Liver (tissue), 10 donors: ENCODE results near the gene GDPD5. TPM values are rescaled to one million over a fixed set of nuclear protein-coding genes. Genes with fewer than 3 reads are reported as not detected.
A peak's percentile ranks its signal among the peaks of the same experiment; 100 is the strongest.

ENCODE experiments used
- DNase-seq: peaks from one replicate; pipeline ENCODE4 v3.0.0-alpha.2; 2017; ENCODE audit warnings: low spot score
- H3K27ac ChIP-seq, 2 donors: one replicate each; pipeline ENCODE4 v1.7.0; 2013; ENCODE audit warnings: inconsistent platforms in 2 of 2, low read length in 2 of 2, control low read depth in 1 of 2, low read depth in 1 of 2, mild to moderate bottlenecking in 1 of 2
- H3K27me3 ChIP-seq, 4 donors: one replicate each; pipeline versions ENCODE4 v1.6.1 to v1.7.0; 2013; ENCODE audit warnings: low read length in 3 of 4, inconsistent platforms in 1 of 4, mild to moderate bottlenecking in 1 of 4, moderate library complexity in 1 of 4; ENCODE audit not compliant: control insufficient read depth in 4 of 4, insufficient read depth in 4 of 4
- H3K36me3 ChIP-seq, 4 donors: one replicate each; pipeline versions ENCODE4 v1.6.1 to v1.7.0; 2013; ENCODE audit warnings: low read length in 3 of 4, mild to moderate bottlenecking in 3 of 4, low read depth in 1 of 4, moderate library complexity in 1 of 4; ENCODE audit not compliant: control insufficient read depth in 4 of 4, insufficient read depth in 3 of 4
- H3K4me1 ChIP-seq, 4 donors: one replicate each; pipeline versions ENCODE4 v1.6.1 to v1.7.0; 2013; ENCODE audit warnings: low read length in 3 of 4, mild to moderate bottlenecking in 3 of 4, moderate library complexity in 1 of 4; ENCODE audit not compliant: control insufficient read depth in 4 of 4, insufficient read depth in 4 of 4
- H3K4me3 ChIP-seq, 3 donors: one replicate each; pipeline versions ENCODE4 v1.6.1 to v1.7.0; 2013; ENCODE audit warnings: low read length in 3 of 3, control low read depth in 1 of 3, low read depth in 1 of 3, mild to moderate bottlenecking in 1 of 3
- H3K9ac ChIP-seq, 2 donors: one replicate each; pipeline ENCODE4 v1.7.0; 2013; ENCODE audit warnings: low read length in 2 of 2, mild to moderate bottlenecking in 2 of 2, moderate library complexity in 2 of 2, control low read depth in 1 of 2, low read depth in 1 of 2
- H3K9me3 ChIP-seq, 4 donors: one replicate each; pipeline versions ENCODE4 v1.6.1 to v1.7.0; 2013; ENCODE audit warnings: low read length in 3 of 4; ENCODE audit not compliant: control insufficient read depth in 4 of 4
- ATF3 ChIP-seq: IDR thresholded peaks from 2 replicates; pipeline ENCODE4 v1.6.1; 2016; ENCODE audit warnings: antibody characterized with exemption
- EGR1 ChIP-seq, 2 donors: IDR thresholded peaks; 2 replicates each; pipeline ENCODE4 v1.6.1; 2016 to 2018; ENCODE audit warnings: antibody characterized with exemption in 2 of 2, low read depth in 2 of 2
- FOXA1 ChIP-seq: IDR thresholded peaks from 2 replicates; pipeline ENCODE4 v1.6.1; 2016; ENCODE audit warnings: antibody characterized with exemption
- FOXA2 ChIP-seq: IDR thresholded peaks from 2 replicates; pipeline ENCODE4 v1.6.1; 2016; ENCODE audit warnings: antibody characterized with exemption
- GABPA ChIP-seq, 2 donors: IDR thresholded peaks in 1 of 2; conservative IDR thresholded peaks in 1 of 2; 2 replicates each; pipeline ENCODE4 v1.6.1; 2016; ENCODE audit warnings: antibody characterized with exemption in 2 of 2, mild to moderate bottlenecking in 1 of 2, moderate library complexity in 1 of 2
- HNF4A ChIP-seq, 2 donors: conservative IDR thresholded peaks; 2 replicates each; pipeline ENCODE4 v1.6.1; 2016; ENCODE audit warnings: antibody characterized with exemption in 2 of 2, mild to moderate bottlenecking in 2 of 2
- JUND ChIP-seq, 2 donors: IDR thresholded peaks; 2 replicates each; pipeline ENCODE4 v1.6.1; 2016; ENCODE audit warnings: antibody characterized with exemption in 2 of 2
- RAD21 ChIP-seq, 2 donors: IDR thresholded peaks; 2 replicates each; pipeline ENCODE4 v1.6.1; 2016; ENCODE audit warnings: antibody characterized with exemption in 2 of 2, mild to moderate bottlenecking in 2 of 2
- TAF1 ChIP-seq: conservative IDR thresholded peaks from 2 replicates; pipeline ENCODE4 v1.6.1; 2016; ENCODE audit warnings: antibody characterized with exemption, mild to moderate bottlenecking
- WGBS: extraction: QIAGEN DNeasy Blood & Tissue Kit; methylation state at CpG from one replicate; pipeline ENCODE4 v1.1.7; 2013; 5-methylcytosine and 5-hydroxymethylcytosine counted together
- polyA plus RNA-seq, 2 donors: library from polyadenylated mRNA; stranded (reverse) in 1 of 2; unstranded in 1 of 2; fragments of 200-250 nt in 1 of 2; fragments of >200 nt in 1 of 2; fragmentation: Nextera tagmentation in 1 of 2; extraction: Ambion mirVana in 1 of 2; gene quantifications; one replicate each; pipeline versions ENCODE4 v1.2.1 to v1.2.3, GENCODE V29; 2013 to 2015
- small RNA-seq: library from RNA; depleted of rRNA; stranded (forward); fragments of <200 nt; gene quantifications from one replicate; pipeline ENCODE3, GENCODE V24; 2014
- total RNA-seq, 2 donors: library from RNA; depleted of rRNA; stranded (reverse); fragments of >200 nt; gene quantifications; one replicate each; pipeline ENCODE4 v1.2.3, GENCODE V29; 2014
- TF ChIP-seq, protein P1 (sequence below): IDR thresholded peaks from 2 replicates; pipeline ENCODE4 v1.6.1; 2016; ENCODE audit warnings: antibody characterized with exemption, mild to moderate bottlenecking
- TF ChIP-seq, protein P2 (sequence below): IDR thresholded peaks from 2 replicates; pipeline ENCODE4 v1.6.1; 2016; ENCODE audit warnings: antibody characterized with exemption
- donor health status: healthy.
- donor health status: healthy.
- donor health status: healthy.
- donor health status: healthy.
- donor health status: healthy.

GDPD5 gene
- total and polyA plus RNA-seq, 4 donors = 3.0 to 22.8 (median 4.2) TPM

DNA sequence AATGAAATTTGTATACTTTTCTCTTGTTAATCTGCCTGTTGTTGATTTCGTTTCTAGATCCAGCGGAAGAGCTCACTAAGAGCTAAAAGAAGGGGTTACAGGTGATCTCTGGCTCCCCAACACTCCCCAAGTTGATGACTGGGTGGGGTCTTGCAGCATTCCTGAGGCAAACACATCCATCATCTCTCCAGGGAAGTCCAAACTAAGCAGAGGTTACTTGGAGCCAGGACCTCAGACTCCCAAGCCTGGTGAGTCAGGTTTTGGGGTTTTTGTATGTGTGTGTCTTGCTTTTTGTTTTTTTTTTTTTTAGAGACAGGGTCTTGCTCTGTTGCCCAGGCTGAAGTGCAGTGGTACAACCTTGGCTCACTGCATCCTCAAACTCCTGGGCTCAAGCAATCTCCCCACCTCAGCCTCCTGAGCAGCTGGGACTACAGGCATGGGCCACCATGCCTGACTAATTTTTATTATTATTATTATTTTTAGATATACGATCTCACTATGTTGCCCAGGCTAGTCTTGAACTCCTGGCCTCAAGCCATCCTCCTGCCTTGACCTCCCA, 137.9 kb downstream of the GDPD5 start:
- H3K36me3 ChIP-seq = no peaks in the 10 kb centered on the region
- H3K9me3 ChIP-seq = no peaks in the 10 kb centered on the region
- no peak for TF ChIP-seq GABPA (IDR thresholded peaks at IDR 0.05 in 1 of 2, conservative IDR thresholded peaks at IDR 0.05 in 1 of 2)
- no peak for TF ChIP-seq FOXA2
- TF ChIP-seq HNF4A (conservative IDR thresholded peaks at IDR 0.05) = no peak
- TF ChIP-seq, protein P1, sequence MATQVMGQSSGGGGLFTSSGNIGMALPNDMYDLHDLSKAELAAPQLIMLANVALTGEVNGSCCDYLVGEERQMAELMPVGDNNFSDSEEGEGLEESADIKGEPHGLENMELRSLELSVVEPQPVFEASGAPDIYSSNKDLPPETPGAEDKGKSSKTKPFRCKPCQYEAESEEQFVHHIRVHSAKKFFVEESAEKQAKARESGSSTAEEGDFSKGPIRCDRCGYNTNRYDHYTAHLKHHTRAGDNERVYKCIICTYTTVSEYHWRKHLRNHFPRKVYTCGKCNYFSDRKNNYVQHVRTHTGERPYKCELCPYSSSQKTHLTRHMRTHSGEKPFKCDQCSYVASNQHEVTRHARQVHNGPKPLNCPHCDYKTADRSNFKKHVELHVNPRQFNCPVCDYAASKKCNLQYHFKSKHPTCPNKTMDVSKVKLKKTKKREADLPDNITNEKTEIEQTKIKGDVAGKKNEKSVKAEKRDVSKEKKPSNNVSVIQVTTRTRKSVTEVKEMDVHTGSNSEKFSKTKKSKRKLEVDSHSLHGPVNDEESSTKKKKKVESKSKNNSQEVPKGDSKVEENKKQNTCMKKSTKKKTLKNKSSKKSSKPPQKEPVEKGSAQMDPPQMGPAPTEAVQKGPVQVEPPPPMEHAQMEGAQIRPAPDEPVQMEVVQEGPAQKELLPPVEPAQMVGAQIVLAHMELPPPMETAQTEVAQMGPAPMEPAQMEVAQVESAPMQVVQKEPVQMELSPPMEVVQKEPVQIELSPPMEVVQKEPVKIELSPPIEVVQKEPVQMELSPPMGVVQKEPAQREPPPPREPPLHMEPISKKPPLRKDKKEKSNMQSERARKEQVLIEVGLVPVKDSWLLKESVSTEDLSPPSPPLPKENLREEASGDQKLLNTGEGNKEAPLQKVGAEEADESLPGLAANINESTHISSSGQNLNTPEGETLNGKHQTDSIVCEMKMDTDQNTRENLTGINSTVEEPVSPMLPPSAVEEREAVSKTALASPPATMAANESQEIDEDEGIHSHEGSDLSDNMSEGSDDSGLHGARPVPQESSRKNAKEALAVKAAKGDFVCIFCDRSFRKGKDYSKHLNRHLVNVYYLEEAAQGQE = no peak
- TF ChIP-seq ATF3 = no peak
- TF ChIP-seq TAF1 = no peak
- no peak for TF ChIP-seq RAD21 (IDR thresholded peaks at IDR 0.05)
- TF ChIP-seq, protein P2, sequence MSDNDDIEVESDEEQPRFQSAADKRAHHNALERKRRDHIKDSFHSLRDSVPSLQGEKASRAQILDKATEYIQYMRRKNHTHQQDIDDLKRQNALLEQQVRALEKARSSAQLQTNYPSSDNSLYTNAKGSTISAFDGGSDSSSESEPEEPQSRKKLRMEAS = no peak
- TF ChIP-seq FOXA1 = no peak
- TF ChIP-seq EGR1 (IDR thresholded peaks at IDR 0.05; ENCODE audit: low read depth in 2 of 2) = no peak
- no peak for TF ChIP-seq JUND (IDR thresholded peaks at IDR 0.05)
- 65% methylated on average over 3 of the region's 3 CpGs for WGBS
- H3K4me1 ChIP-seq = peaks cover 0 to 8% (median 2%) of the 10 kb centered on the region in 4 donors
- H3K27me3 ChIP-seq = no peaks in the 10 kb centered on the region
- DNase-seq = no peak
- H3K4me3 ChIP-seq = no peak overlapping the region
- H3K9ac ChIP-seq = no peak overlapping the region
- H3K27ac ChIP-seq = no peak overlapping the region

GRCh38 chr11:75386942-75387630, 138.7 kb downstream of the GDPD5 start:
- Histone ChIP-seq H3K27me3 (no peaks in the 10 kb centered on the region), H3K36me3 (no peaks in the 10 kb centered on the region), H3K9ac (no peak overlapping the region), H3K27ac (no peak overlapping the region), H3K4me3 (no peak overlapping the region), H3K9me3 (no peaks in the 10 kb centered on the region), H3K4me1 (peaks cover 0 to 8% (median 2%) of the 10 kb centered on the region in 4 donors)
- 64% methylated on average over 3 of the region's 3 CpGs for WGBS
- TF ChIP-seq HNF4A (conservative IDR thresholded peaks at IDR 0.05) (no peak), EGR1 (IDR thresholded peaks at IDR 0.05; ENCODE audit: low read depth in 2 of 2) (no peak)
- no peak for DNase-seq

Small RNA genes lying within 50 kb of the gene (small RNA-seq; reads per million reads assigned to genes)
- not detected for gene SNORD15A
- 197 reads per million, percentile 98 among the genes with 10 or more reads in this experiment for gene SNORD15B

Other genes with a start within 250 kb of the GDPD5 start
- gene ARRB1, start 174.3 kb downstream of the GDPD5 start, total RNA-seq = 10 to 100 TPM; 19.3 to 21.2 TPM
- gene ARRB1, start 174.3 kb downstream of the GDPD5 start, polyA plus RNA-seq = 1 to 10 TPM; 3.3 to 5.7 TPM
- 1,000 to 10,000 TPM in 1 of 2 donors, 100 to 1,000 TPM in 1; 289 to 1,115 TPM for gene RPS3, start 126.4 kb downstream of the GDPD5 start, total RNA-seq
- 100 to 1,000 TPM; 365 to 620 TPM for gene RPS3, start 126.4 kb downstream of the GDPD5 start, polyA plus RNA-seq
- under 1 TPM in 1 of 2 donors, not detected in 1; 0.42 TPM for gene KLHL35, start 92.7 kb downstream of the GDPD5 start, total RNA-seq
- under 1 TPM; 0.07 to 0.15 TPM for gene KLHL35, start 92.7 kb downstream of the GDPD5 start, polyA plus RNA-seq
- 100 to 1,000 TPM in 1 of 2 donors, 10 to 100 TPM in 1; 95.3 to 118 TPM for gene SERPINH1, start 36.3 kb upstream of the GDPD5 start, total RNA-seq
- gene SERPINH1, start 36.3 kb upstream of the GDPD5 start, polyA plus RNA-seq = 10 to 100 TPM in 1 of 2 donors, 1 to 10 TPM in 1; 5.0 to 42.1 TPM
- under 1 TPM; 0.23 to 0.25 TPM for gene MAP6, start 143.1 kb upstream of the GDPD5 start, total RNA-seq
- under 1 TPM; 0.22 to 0.36 TPM for gene MAP6, start 143.1 kb upstream of the GDPD5 start, polyA plus RNA-seq
- 10 to 100 TPM in 1 of 2 donors, 1 to 10 TPM in 1; 1.0 to 92.4 TPM for gene MOGAT2, start 191.9 kb upstream of the GDPD5 start, total RNA-seq
- 10 to 100 TPM; 24.3 to 50.9 TPM for gene MOGAT2, start 191.9 kb upstream of the GDPD5 start, polyA plus RNA-seq
- 100 to 1,000 TPM in 1 of 2 donors, 10 to 100 TPM in 1; 64.0 to 151 TPM for gene DGAT2, start 242.8 kb upstream of the GDPD5 start, total RNA-seq
- gene DGAT2, start 242.8 kb upstream of the GDPD5 start, polyA plus RNA-seq = 100 to 1,000 TPM in 1 of 2 donors, 10 to 100 TPM in 1; 57.2 to 152 TPM